Loucy (cell line): ENCODE results near the gene EHF.

ENCODE experiments used
- CTCF ChIP-seq: fragments of 200-600 bp; sonication (generic); conservative IDR thresholded peaks from 2 replicates; pipeline ENCODE4 v1.5.1; 2014; ENCODE audit warnings: mild to moderate bottlenecking, antibody characterized with exemption, low read length
- EZH2phosphoT487 ChIP-seq: fragments of 200-600 bp; IDR thresholded peaks from 2 replicates; pipeline ENCODE4 v1.6.1; 2018; ENCODE audit warnings: antibody characterized with exemption, mild to moderate bottlenecking, moderate library complexity, borderline replicate concordance

DNA sequence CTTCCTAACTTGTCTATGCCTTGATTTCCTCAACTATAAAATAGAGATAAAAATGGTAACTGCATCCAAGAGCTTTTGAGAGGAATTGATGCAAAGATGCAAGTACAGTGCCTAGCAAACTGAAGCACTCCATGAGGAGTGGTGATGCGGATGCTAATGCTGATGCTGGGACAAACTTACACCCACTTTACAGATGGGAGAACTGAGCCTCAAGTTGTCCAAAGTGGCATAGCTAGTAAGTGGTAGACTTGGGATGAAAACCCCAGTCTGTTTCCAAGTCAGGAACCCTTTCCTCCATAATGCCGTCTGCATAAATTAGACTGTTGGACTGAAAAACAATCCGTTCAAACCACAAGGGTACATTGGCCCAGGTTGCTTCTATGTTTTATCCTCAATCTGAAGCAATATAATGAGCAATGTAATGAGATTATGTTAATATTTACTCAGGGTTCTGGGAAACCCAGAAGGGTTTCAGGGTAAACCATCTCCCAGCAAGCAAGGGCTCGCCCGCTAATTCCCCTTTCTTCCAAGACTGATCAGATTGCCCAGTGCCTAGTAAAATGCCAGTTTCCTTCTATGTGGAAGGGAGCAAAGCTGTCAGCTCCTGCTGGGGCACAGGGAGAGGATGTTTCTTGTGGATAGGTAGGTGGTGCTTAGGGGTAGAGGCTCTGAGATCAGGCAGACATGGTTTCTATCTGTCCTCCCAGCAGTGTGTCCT lies 10.4 kb upstream of the EHF start:
- TF ChIP-seq CTCF (no peak), EZH2phosphoT487 (no peak)
